Glutamatergic neuron (in vitro differentiated cells): ENCODE results near the gene DCAF4. TPM values are rescaled to one million over a fixed set of nuclear protein-coding genes. Genes with fewer than 3 reads are reported as not detected.
"Not testable (repeated sequence)": the region's sequence is repeated elsewhere in the genome, so short reads cannot be mapped to it uniquely, and the experiment has no call there.

Experiments used
- DNase-seq: peaks from one replicate; pipeline ENCODE4 v3.0.0; 2022
- H3K27ac Mint-ChIP-seq: one replicate; pipeline ENCODE4 v1.8.0; 2020; ENCODE audit warnings: mild to moderate bottlenecking, mixed read lengths, inconsistent platforms; ENCODE audit not compliant: unreplicated experiment
- H3K27me3 Mint-ChIP-seq: one replicate; pipeline ENCODE4 v1.8.0; 2020; ENCODE audit warnings: mild to moderate bottlenecking, moderate library complexity, mixed read lengths, inconsistent platforms; ENCODE audit not compliant: unreplicated experiment
- H3K36me3 Mint-ChIP-seq: one replicate; pipeline ENCODE4 v1.8.0; 2020; ENCODE audit warnings: mild to moderate bottlenecking, mixed read lengths, inconsistent platforms; ENCODE audit not compliant: unreplicated experiment
- H3K4me1 Mint-ChIP-seq: one replicate; pipeline ENCODE4 v1.8.0; 2020; ENCODE audit warnings: mild to moderate bottlenecking, low read depth, mixed read lengths, inconsistent platforms; ENCODE audit not compliant: unreplicated experiment
- H3K4me3 Mint-ChIP-seq: one replicate; pipeline ENCODE4 v1.8.0; 2020; ENCODE audit warnings: mild to moderate bottlenecking, mixed read lengths, inconsistent platforms; ENCODE audit not compliant: unreplicated experiment
- H3K9me3 Mint-ChIP-seq: one replicate; pipeline ENCODE4 v1.8.0; 2020; ENCODE audit warnings: mild to moderate bottlenecking, moderate library complexity, mixed read lengths, inconsistent platforms; ENCODE audit not compliant: unreplicated experiment
- total RNA-seq: library from RNA; stranded (reverse); fragmentation: NEBNext Ultra II Directional; extraction: Animal tissue kit (Norgen Biotek cat#: 25700); gene quantifications from one replicate; pipeline ENCODE4 v1.2.1, GENCODE V29; 2021; ENCODE audit not compliant: unreplicated experiment
- TF ChIP-seq, protein P1 (sequence below): fragments of 200-600 bp; sonication (generic); IDR thresholded peaks from one replicate; pipeline ENCODE4 v1.5.0; 2021; ENCODE audit not compliant: partially characterized antibody, unreplicated experiment

DCAF4 gene
- total RNA-seq, 1 donor from 2014 or later: 23.4 TPM

DNA sequence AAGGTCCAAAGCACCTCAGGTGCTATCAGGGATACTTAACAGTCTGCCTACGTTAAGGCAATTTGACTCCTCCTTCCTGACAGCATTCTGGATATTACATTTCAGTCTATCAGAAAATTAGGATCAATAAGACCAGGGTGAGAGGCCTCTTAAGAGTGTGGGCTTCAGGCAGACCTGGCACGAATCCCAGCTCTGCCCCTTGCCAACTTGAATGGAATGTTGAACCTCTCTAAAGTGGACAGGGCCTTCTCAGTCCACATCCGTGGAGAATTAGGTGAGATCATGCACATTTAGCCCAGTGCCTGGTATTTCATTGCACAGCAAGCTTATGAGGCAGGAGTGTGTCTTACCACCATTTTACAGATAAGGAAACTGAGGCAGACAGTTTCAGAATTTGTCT lies 25.9 kb downstream of the DCAF4 start:
- H3K4me3 Mint-ChIP-seq: no peak overlapping the region
- H3K4me1 Mint-ChIP-seq: no peaks in the 10 kb centered on the region
- no peak overlapping the region for H3K27ac Mint-ChIP-seq
- TF ChIP-seq, protein P1, sequence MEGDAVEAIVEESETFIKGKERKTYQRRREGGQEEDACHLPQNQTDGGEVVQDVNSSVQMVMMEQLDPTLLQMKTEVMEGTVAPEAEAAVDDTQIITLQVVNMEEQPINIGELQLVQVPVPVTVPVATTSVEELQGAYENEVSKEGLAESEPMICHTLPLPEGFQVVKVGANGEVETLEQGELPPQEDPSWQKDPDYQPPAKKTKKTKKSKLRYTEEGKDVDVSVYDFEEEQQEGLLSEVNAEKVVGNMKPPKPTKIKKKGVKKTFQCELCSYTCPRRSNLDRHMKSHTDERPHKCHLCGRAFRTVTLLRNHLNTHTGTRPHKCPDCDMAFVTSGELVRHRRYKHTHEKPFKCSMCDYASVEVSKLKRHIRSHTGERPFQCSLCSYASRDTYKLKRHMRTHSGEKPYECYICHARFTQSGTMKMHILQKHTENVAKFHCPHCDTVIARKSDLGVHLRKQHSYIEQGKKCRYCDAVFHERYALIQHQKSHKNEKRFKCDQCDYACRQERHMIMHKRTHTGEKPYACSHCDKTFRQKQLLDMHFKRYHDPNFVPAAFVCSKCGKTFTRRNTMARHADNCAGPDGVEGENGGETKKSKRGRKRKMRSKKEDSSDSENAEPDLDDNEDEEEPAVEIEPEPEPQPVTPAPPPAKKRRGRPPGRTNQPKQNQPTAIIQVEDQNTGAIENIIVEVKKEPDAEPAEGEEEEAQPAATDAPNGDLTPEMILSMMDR: no peak
- peaks cover 3% of the 10 kb centered on the region for H3K9me3 Mint-ChIP-seq
- no peaks in the 10 kb centered on the region for H3K27me3 Mint-ChIP-seq
- no peak for DNase-seq
- H3K36me3 Mint-ChIP-seq: no peaks in the 10 kb centered on the region

DNA sequence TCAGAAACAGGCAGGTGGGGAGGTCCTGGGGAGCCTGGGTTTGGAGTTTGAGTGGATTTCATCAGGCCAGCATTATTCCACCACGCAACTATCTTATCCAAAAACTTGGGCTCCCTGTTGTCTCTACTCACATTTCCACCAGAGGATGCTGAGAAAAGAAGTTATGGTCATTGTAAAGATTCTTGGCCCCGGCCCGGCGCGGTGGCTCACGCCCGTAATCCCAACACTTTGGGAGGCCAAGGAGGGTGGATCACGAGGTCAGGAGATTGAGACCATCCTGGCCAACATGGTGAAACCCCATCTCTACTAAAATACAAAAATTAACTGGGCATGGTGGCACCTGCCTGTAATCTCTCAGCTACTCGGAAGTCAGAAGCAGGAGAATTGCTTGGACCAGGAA lies 30.5 kb downstream of the DCAF4 start:
- not testable (repeated sequence) for H3K4me3 Mint-ChIP-seq, DNase-seq, H3K4me1 Mint-ChIP-seq, H3K9me3 Mint-ChIP-seq, H3K27me3 Mint-ChIP-seq, H3K27ac Mint-ChIP-seq, H3K36me3 Mint-ChIP-seq

DNA sequence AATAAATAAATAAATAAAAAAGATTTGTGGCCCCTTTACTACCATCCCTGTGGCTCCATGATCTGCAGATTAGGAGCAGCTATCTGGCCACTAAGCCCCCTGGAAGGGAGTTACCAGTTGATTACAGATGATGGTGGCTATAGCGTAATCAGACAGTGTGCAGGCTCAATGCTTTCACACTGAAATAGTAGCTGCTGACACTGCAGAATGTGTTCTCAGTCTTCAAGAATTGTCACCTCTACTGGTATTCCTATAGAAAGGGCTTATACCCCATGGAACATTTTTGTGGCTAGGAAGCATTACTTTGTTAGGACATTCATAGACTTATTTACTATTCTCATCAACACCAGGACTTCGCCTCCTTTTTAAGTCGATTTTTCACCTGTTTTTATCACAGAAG lies 30.9 kb downstream of the DCAF4 start:
- Mint-ChIP-seq H3K36me3 (peaks cover 5% of the 10 kb centered on the region), H3K9me3 (peaks cover 6% of the 10 kb centered on the region), H3K27me3 (peaks cover 3% of the 10 kb centered on the region), H3K4me1 (no peaks in the 10 kb centered on the region), H3K4me3 (no peak overlapping the region), H3K27ac (no peak overlapping the region)
- TF ChIP-seq, protein P1: no peak
- no peak for DNase-seq

DNA sequence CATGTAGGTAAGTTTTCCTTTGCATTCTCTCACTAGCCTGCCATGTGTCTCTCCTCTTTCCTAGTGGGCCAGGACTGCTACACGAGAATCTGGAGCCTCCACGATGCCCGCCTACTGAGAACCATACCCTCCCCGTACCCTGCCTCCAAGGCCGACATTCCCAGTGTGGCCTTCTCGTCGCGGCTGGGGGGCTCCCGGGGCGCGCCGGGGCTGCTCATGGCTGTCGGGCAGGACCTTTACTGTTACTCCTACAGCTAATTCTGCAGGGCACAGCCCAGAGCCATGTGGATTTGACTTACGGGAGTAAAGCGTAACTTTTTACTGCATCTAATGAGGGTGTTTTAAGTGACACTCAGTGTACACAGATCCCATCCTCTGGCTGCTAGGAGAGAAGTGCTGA lies 32.3 kb downstream of the DCAF4 start:
- Mint-ChIP-seq H3K9me3 (peaks cover 6% of the 10 kb centered on the region), H3K4me3 (no peak overlapping the region), H3K4me1 (no peaks in the 10 kb centered on the region), H3K36me3 (peaks cover 5% of the 10 kb centered on the region), H3K27ac (no peak overlapping the region), H3K27me3 (peaks cover 3% of the 10 kb centered on the region)
- DNase-seq: no peak
- TF ChIP-seq, protein P1: no peak

DNA sequence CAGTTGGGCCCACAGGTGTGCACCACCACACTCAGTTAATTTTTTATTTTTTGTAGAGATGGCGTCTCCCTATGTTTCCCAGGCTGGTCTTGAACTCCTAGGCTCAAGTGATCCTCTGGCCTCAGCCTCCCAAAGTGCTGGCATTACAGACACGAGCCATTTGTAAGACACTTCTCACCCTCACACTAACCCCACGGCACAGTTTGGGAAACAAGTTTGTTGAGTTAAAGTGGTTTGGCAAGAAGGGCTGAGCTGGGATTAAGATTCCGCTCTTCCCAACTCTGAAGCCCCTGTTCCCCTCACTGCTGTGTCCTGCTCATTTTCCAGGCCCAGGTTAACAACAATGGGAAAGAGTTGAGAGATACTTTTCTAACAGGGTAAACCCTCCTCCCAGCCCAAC lies 34.8 kb downstream of the DCAF4 start:
- H3K27ac Mint-ChIP-seq, H3K36me3 Mint-ChIP-seq, H3K4me3 Mint-ChIP-seq, DNase-seq, H3K9me3 Mint-ChIP-seq, H3K27me3 Mint-ChIP-seq, H3K4me1 Mint-ChIP-seq: not testable (repeated sequence)

DNA sequence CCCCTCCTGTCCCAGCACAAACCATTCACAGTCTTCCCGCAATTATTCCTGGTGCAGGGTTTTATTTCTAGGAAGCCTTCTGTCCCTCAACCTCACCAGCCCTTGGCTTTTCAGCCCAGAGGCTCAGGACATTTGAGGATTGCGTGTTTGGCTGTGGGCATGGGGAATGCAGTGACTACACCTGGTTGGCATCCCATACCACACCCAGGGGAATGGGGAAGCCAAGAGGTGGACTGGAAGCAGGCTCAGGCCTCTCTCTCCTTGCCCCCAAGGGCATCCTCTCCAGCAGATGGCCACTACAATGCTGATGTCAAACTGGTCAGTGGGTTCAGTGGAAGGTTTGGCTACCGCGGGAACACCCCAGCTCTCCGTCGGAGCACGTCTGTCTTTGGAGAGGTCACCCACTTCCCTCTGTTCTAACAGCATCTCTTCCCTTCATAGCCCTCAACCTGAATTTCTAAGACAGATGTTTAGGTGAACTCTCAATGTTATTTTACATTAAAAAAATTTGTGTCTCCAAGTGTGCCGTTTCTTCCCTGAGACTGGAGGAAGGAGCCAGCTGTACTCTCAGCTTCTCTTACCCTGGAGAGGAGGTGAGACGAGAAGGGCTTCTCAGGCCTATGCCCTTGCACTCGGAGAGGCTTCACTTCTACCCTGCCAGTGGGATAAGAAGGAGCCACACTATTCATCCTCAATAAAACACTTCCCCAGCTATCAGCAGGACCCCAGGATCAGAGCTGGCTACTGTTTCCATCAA lies 35.5 kb downstream of the DCAF4 start:
- TF ChIP-seq, protein P1: no peak
- Mint-ChIP-seq H3K27me3 (peaks cover 3% of the 10 kb centered on the region), H3K4me1 (no peaks in the 10 kb centered on the region), H3K27ac (no peak overlapping the region), H3K4me3 (no peak overlapping the region), H3K36me3 (peaks cover 5% of the 10 kb centered on the region), H3K9me3 (peaks cover 2% of the 10 kb centered on the region)
- no peak for DNase-seq

DNA sequence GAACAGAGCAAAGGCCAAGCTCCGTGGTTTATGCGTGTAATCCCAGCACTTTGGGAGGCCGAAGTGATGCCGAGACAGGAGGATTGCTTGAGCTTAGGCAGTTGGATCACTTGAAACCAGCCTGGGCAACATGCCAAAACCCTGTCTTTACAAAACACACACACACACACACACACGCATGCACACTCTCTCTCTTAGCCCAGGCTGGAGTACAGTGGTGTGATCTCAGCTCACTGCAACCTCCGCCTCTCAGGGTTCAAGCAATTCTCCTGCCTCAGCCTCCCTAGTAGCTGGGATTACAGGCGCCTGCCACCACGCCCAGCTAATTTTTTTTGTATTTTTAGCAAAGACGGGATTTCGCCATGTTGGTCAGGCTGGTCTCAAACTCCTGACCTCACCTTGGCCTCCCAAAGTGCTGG lies 36.1 kb downstream of the DCAF4 start:
- not testable (repeated sequence) for H3K27me3 Mint-ChIP-seq, H3K27ac Mint-ChIP-seq, H3K4me1 Mint-ChIP-seq, H3K4me3 Mint-ChIP-seq, H3K9me3 Mint-ChIP-seq, H3K36me3 Mint-ChIP-seq, DNase-seq
